ENCODE data around the gene CLNS1A.
"Not testable (repeated sequence)": the region's sequence is repeated elsewhere in the genome, so short reads cannot be mapped to it uniquely, and the experiment has no call there.

CLNS1A gene, protein sequence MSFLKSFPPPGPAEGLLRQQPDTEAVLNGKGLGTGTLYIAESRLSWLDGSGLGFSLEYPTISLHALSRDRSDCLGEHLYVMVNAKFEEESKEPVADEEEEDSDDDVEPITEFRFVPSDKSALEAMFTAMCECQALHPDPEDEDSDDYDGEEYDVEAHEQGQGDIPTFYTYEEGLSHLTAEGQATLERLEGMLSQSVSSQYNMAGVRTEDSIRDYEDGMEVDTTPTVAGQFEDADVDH

GRCh38 chr11:77637345-77638165 lies at the start of gene CLNS1A:
TSS of gene CLNS1A (minus strand) at chr11:77637794. CDS start at chr11:77637714, 80 bp downstream.
- DNase-seq = peak; percentile 89

- DNase-seq = no peak
Measured at GRCh38 chr11:77687088-77687487, 49.5 kb upstream of the CLNS1A start.

DNA sequence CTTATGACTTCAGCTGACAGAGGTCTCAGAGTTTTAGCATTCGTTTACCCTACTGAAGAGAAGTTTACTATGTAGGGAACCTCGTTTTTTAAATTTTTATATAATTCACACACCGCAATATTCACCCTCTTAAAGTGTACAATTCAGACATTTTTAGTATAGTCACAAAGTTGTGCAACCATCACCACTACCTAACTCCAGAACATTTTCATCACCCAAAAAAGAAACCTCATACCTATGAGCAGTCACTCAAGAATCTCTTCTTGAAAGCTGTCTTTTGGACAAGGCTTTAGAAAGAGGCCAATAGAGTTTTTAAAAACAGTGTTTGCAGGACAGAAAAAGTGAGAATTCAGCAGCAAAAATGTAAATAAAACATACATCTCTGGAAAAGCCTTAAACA lies 39.5 kb upstream of the CLNS1A start:
- no peak for DNase-seq

DNA sequence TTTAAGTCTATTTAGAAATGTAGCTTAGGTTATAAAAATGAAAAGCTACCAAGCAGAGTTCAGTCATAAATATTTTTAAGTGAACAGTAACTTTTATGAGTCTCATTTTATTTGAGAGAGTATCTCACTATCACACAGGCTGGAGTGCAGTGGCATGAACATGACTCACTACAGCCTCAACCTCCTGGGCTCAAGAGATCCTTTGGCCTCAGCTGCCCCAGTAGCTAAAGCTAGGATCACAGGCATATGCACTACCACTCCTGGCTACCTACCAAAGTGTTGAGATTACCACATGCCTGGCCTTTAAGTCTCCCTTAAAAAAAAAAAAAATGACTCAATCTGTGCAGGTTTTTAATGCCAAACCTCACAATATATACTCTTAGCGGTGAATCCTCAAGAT lies 34.7 kb upstream of the CLNS1A start:
- peak; percentile 58 for DNase-seq

DNA sequence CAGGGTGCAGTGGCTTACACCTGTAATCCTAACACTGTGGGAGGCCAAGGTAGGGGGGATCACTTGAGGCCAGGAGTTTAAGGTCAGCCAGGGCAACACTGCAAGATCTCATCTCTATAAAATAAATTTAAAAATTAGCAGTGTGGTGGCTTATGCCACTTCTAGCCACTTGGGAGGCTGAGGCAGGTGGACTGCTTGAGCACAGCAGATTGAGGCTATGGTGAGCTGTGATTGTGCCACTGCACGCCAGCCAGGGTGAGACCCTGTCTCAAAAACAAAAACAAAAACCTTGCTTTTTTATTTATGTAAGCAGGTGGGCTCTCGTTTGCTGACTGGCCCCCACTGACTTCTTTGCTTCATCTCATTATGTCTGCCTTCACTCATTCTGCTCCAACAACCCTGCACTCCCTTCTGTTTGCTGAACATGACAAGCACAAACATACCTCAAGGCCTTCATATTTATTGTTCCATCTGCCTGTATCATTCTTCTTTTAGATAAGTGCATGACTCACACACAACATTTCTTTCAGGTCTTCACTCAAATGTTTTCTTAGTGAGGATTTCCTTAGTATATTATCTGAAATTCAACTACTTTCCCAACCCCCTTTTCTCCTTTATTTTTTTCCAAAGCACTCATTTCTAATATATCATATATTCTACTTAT lies 32.4 kb upstream of the CLNS1A start:
- DNase-seq = no peak

DNA sequence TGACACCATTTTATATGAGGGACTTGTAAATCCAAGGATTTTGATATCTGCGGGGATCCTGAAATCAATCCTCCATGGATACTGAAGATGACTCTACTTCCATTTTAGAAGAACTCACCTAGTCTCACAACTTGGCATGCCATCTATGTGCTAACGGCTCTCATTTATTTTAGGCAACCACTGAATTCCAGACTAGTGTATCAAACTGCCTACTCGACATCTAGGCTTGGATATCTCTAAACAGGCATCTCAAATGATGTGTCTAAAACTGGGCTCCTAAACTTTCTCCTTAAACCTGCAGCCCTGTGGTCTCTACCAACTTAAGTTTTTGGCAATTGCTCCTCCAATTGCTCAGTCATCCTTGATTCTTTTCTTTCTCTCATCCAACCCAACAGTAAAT lies 31.2 kb upstream of the CLNS1A start:
- DNase-seq = no peak

- DNase-seq = no peak
Measured at GRCh38 chr11:77665240-77665965, 27.8 kb upstream of the CLNS1A start.

GRCh38 chr11:77661670-77662069 lies 24.1 kb upstream of the CLNS1A start:
- no peak for DNase-seq

DNA sequence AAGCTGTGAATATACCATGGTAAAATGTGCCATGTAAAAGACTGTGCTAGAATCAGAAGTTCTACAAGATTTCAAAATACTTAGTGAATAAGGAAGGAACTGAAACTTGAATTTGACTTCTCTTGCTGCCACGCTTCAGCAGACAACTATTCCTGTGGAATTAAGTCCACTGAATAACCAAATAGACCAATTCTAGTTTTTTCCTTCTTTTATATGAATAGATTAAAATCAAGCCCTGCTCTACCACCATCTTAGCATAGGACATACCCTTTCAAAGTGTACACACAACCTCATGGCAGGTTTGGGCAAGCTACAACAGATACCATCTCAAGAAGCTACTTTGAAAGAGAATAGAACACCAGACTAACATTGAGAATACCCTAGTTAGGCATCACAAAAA lies 23.4 kb upstream of the CLNS1A start:
- no peak for DNase-seq

DNA sequence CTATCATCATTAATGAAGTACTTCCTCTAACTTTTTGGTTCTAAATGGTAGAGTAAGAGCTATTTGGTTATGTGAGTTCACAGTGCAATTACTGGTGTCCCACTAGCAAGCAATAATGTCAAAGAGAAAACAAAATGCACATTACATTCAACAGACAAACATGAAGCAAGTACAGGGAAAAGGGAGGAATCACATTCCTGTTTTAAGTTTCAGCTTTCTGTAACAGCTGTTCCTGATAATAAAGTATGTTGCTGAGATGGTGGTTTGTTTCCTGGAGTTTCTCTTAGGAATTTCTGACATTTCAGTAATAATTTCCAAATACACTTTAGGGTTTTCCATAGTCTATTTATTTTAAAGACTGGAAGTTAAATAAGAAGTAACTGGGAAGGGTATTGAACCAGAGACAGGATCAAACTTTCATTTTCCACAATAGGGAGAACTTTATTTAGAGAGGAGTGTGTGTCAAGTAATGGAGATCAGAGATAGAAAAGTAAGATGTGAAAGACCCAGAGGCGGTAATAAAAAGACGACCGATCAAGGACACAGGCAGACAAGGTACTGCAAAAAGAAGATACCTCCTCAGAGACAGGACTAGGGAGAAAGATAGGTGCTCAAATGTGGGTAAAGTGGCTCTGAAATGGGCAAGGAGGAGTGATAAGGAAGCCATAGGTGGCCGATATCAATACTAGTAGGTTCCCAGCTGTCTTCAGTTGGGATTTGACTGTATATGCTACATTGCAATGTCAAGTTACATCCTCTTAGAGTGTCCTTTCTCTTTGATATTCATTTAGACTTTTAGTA lies 20.8 kb upstream of the CLNS1A start:
- no peak for DNase-seq

DNA sequence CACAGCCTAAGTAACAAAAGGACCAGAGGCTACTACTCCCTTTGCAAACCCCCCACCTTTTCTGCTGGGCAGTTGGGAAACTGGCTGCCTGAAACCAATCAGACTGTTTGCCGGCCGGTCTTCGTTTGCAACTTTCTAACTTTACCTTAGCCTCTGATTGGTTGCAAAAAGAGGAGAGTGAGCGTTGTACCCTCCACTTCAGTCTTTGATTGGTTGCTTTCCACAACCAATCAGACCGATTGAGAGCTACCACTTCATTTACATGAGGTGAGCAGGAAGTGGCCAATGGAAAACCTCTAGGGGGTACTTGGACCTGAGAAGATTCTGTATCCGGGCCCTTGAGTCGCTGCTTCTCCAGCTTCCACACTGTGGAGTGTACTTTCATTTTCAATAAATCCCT lies 18.8 kb upstream of the CLNS1A start:
- no peak for DNase-seq

- no peak for DNase-seq
Measured at GRCh38 chr11:77654770-77655434, 17.3 kb upstream of the CLNS1A start.

DNA sequence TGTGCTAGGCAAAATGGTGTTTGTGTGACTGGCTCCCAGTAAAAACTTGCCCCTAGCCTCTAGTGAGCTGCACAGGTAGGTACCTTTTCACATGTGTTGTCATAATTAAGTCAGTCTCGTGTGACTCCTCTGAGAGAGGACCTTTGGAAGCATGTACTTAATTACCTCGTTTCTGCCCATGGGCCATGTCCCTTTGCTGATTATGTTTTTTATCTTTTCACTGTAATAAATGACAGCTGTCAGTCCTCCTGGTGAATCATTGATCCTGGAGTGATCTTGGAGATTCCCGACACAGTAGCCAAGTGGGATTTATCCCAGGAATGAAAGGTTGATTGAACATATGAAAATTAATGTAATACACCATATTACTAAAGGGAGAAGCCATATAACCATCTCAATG lies 12.5 kb upstream of the CLNS1A start:
- DNase-seq = no peak

DNA sequence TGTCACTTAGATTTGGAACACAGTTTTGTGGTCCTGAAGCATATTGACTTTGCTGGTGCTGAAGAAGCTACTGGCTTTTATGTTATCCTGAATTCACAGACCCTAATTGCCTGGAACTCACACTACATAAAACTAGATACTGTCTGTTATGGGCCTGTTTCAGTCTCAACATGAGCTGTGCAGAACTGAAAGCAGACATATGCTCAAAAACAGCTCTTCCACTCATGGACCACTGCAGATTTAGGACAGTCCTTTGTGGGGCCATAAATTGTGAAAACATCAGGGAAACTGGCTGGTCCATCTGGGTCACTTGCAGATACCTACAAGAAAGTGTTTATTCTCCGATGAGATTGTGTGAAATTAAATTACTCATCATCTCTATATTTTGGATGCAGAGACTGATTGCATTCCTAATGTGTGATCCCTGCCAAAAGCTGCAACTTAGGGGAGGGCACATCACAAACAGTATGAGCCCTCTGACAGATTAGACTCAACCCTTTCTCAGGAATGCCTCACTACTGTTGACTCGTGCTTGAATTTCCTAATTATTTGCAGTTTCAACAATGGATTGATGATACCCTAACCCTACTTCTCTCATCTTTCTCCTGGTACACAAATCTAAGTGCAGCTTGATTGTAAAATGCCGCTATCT lies 10.2 kb upstream of the CLNS1A start:
- no peak for DNase-seq

DNA sequence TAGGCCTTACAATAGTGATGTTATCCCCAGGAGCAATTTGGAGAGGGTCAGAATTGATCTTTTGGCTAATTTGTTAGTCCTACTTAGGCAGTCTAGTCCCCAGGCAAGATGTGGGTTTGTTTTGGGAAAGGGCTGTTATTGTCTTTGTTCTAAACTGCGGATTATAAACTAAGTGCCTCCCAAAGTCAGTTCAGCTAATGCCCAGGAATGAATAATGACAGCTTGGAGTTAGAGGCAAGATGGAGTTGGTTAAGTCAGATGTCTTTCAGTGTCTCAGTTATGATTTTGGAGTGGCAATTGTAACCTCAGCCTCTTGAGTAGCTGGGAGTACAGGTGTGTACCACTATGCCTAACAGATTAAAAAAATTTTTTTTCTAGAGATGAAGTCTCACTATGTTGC lies 7.3 kb upstream of the CLNS1A start:
- no peak for DNase-seq

DNA sequence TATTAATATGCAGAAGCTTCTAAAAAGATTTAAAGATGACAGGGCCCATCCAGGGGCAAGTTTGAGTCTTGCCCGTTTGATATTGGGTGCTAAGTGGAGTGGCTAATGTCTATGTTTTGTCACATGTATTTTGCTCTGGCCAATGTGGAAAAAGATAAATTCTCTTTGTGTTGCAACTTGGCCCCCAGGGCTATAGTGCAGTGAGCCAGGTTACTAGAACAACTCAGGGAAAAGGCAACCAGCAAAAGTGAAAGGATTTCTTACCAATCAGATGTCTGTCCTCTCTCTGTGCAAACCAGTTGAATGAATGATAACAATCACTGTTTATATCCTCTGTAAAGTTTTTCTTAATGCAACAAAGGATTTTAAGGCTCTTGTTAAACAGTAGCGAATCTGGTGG lies 4.6 kb upstream of the CLNS1A start:
- no peak for DNase-seq

DNA sequence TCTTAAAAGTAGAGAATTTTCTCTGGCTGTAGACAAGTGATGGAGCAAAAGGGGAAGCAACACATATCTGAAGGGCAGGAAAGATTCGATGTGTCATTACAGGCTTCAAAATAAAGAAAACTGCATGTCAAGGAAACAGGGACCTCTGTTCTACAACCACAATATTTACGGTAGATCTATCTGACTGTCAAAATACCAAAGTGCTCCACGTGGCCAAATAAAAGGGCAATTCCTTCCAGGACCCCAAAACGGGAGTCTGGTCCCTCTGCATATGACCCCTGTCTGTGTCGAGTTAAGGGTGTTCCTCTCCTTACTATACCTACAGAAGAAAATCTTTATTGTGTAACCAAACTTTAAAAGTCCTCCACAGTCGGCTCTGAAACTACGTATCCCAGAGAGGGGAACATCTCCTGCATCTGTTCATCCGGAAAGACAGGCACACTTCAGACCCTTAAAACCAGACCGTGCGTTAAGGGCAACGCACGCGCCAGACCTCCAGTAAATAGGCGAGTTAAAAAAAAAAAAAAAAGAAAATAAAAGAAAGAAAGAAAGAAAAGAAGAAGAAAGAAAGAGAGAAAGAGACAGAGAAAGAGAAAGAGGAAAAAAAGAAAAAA lies 756 bp downstream of the CLNS1A start:
- DNase-seq = no peak

DNA sequence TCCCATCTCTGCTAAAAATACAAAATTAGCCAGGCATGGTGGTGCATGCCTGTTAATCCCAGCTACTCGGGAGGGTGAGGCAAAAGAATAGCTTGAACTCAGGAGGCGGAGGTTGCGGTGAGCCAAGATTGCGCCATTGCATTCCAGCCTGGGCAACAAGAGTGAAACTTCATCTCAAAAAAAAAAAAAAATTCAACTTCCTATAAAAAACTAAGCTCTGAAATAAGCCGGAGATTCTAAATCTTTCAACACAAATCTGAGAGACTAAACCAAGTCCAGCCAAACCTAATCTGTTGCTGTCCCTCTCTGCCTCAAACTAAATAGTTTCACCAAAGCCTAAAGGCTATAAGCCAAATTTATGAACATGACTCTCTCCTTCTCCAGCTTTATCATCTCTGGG lies 3.7 kb downstream of the CLNS1A start:
- DNase-seq = not testable (repeated sequence)

DNA sequence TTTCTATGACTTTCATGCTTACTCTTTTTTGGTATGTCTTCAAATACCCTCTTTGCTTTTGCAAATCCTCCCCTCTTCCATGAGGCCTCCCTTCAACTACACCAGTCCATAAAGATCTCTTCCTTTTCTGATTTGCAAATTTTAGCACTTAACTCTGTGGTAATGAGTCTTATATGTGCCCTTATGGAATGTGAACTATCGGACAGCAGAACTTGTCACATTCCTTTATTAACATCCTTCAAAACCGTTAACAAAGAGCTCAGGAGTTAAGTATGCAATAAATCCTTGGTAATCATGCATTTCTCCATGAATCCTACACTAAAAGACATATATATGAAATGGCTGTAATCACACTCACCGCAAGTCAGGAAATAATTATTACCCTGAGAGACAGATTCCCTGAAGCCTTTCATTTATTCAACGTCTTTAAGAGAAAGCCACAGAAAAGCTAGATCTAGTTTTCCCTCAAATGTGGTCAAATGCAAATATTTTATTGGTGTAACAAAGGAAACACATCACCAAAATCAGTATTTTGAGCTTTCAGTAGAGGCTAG lies 7.4 kb downstream of the CLNS1A start:
- DNase-seq = no peak

GRCh38 chr11:77619576-77620198 lies 17.9 kb downstream of the CLNS1A start:
- DNase-seq = peak; percentile 12
